H9 (cell line): Measurements from ENCODE around the gene TREML2. TPM values are rescaled to one million over a fixed set of nuclear protein-coding genes. Genes with fewer than 3 reads are reported as not detected.

Source experiments
- DNase-seq: peaks from one replicate; pipeline ENCODE4 v3.0.0-alpha.2; 2017
- H2AFZ ChIP-seq: one replicate; pipeline ENCODE4 v1.6.1; 2013; ENCODE audit warnings: mild to moderate bottlenecking, low read length, control low read depth, moderate library complexity
- H2AK5ac ChIP-seq: 2 replicates; pipeline ENCODE4 v1.6.1; 2013; ENCODE audit warnings: low read length, control low read depth, mixed read lengths; ENCODE audit not compliant: insufficient read length
- H2BK120ac ChIP-seq: one replicate; pipeline ENCODE4 v1.6.1; 2013; ENCODE audit warnings: low read depth, mild to moderate bottlenecking, low read length, control low read depth, inconsistent platforms; ENCODE audit not compliant: poor library complexity, severe bottlenecking
- H2BK12ac ChIP-seq: 2 replicates; pipeline ENCODE4 v1.6.1; 2013; ENCODE audit warnings: low read length, control low read depth, mixed read lengths, low read depth; ENCODE audit not compliant: insufficient read length
- H2BK15ac ChIP-seq: 2 replicates; pipeline ENCODE4 v1.6.1; 2013; ENCODE audit warnings: low read depth, low read length, control low read depth
- H2BK20ac ChIP-seq: one replicate; pipeline ENCODE4 v1.6.1; 2013; ENCODE audit warnings: low read depth, mild to moderate bottlenecking, low read length, control low read depth, inconsistent platforms; ENCODE audit not compliant: poor library complexity, severe bottlenecking
- H2BK5ac ChIP-seq: 2 replicates; pipeline ENCODE4 v1.6.1; 2013; ENCODE audit warnings: low read length, control low read depth, mixed read lengths; ENCODE audit not compliant: insufficient read length
- H3K14ac ChIP-seq: 2 replicates; pipeline ENCODE4 v1.6.1; 2013; ENCODE audit warnings: low read length, control low read depth; ENCODE audit not compliant: insufficient read depth
- H3K18ac ChIP-seq: 2 replicates; pipeline ENCODE4 v1.6.1; 2013; ENCODE audit warnings: low read depth, mild to moderate bottlenecking, mixed read lengths, low read length, control low read depth; ENCODE audit not compliant: insufficient read length
- H3K23ac ChIP-seq: 2 replicates; pipeline ENCODE4 v1.6.1; 2013; ENCODE audit warnings: low read length, control low read depth, mixed read lengths, low read depth; ENCODE audit not compliant: insufficient read length
- H3K23me2 ChIP-seq: 2 replicates; pipeline ENCODE4 v1.6.1; 2013; ENCODE audit warnings: low read depth, mild to moderate bottlenecking, mixed read lengths, low read length, control low read depth; ENCODE audit not compliant: insufficient read length, poor library complexity, severe bottlenecking
- H3K27ac ChIP-seq: 2 replicates; pipeline ENCODE4 v1.5.1; 2013; ENCODE audit warnings: low read length, control low read depth, mixed read lengths, low read depth; ENCODE audit not compliant: insufficient read length
- H3K27me3 ChIP-seq: 2 replicates; pipeline ENCODE4 v1.6.1; 2013; ENCODE audit warnings: low read length, control low read depth, inconsistent platforms; ENCODE audit not compliant: insufficient read depth
- H3K4ac ChIP-seq: 2 replicates; pipeline ENCODE4 v1.6.1; 2013; ENCODE audit warnings: low read depth, mild to moderate bottlenecking, control low read depth, inconsistent platforms, low read length, moderate library complexity
- H3K4me1 ChIP-seq: 2 replicates; pipeline ENCODE4 v1.6.1; 2013; ENCODE audit warnings: low read length, control low read depth, inconsistent platforms; ENCODE audit not compliant: insufficient read depth
- H3K4me2 ChIP-seq: 2 replicates; pipeline ENCODE4 v1.6.1; 2013; ENCODE audit warnings: low read length, control low read depth, mixed read lengths; ENCODE audit not compliant: insufficient read length, insufficient read depth
- H3K56ac ChIP-seq: 2 replicates; pipeline ENCODE4 v1.6.1; 2013; ENCODE audit warnings: low read depth, mild to moderate bottlenecking, mixed read lengths, low read length, control low read depth; ENCODE audit not compliant: insufficient read length
- H3K79me1 ChIP-seq: 2 replicates; pipeline ENCODE4 v1.6.1; 2013; ENCODE audit warnings: low read depth, mild to moderate bottlenecking, moderate library complexity, low read length, control low read depth, inconsistent platforms; ENCODE audit not compliant: insufficient read depth, poor library complexity, severe bottlenecking
- H3K79me2 ChIP-seq: 2 replicates; pipeline ENCODE4 v1.6.1; 2013; ENCODE audit warnings: low read length, control low read depth, inconsistent platforms; ENCODE audit not compliant: insufficient read depth
- H3K9ac ChIP-seq: 2 replicates; pipeline ENCODE4 v1.6.1; 2013; ENCODE audit warnings: low read length, control low read depth, mixed read lengths; ENCODE audit not compliant: insufficient read length; ENCODE audit errors: extremely low read depth
- H3K9me3 ChIP-seq: one replicate; pipeline ENCODE4 v1.6.1; 2013; ENCODE audit warnings: low read depth, low read length, inconsistent platforms; ENCODE audit not compliant: control insufficient read depth
- H3T11ph ChIP-seq: one replicate; pipeline ENCODE4 v1.6.1; 2013; ENCODE audit warnings: mild to moderate bottlenecking, low read length, control low read depth, inconsistent platforms
- H4K20me1 ChIP-seq: one replicate; pipeline ENCODE4 v1.6.1; 2013; ENCODE audit not compliant: control insufficient read depth, insufficient read length, insufficient read depth
- H4K5ac ChIP-seq: 2 replicates; pipeline ENCODE4 v1.6.1; 2013; ENCODE audit warnings: low read depth, mild to moderate bottlenecking, mixed read lengths, low read length, control low read depth; ENCODE audit not compliant: insufficient read length
- H4K8ac ChIP-seq: replicated peaks from 2 replicates; pipeline ENCODE4 v1.6.1; 2013; ENCODE audit warnings: low read length, control low read depth, mixed read lengths, low read depth; ENCODE audit not compliant: insufficient read length
- H4K91ac ChIP-seq: 2 replicates; pipeline ENCODE4 v1.6.1; 2013; ENCODE audit warnings: low read depth, mild to moderate bottlenecking, moderate library complexity, mixed read lengths, low read length, control low read depth; ENCODE audit not compliant: insufficient read length
- H3K27ac Mint-ChIP-seq, 3 experiments: 2 replicates in 2 of 3; 3 replicates in 1 of 3; pipeline ENCODE4 v1.8.0; 2020 to 2021; ENCODE audit warnings: mixed read lengths in 3 of 3, mild to moderate bottlenecking in 1 of 3, moderate library complexity in 1 of 3
- H3K27me3 Mint-ChIP-seq: 2 replicates; pipeline ENCODE4 v1.8.0; 2021; ENCODE audit warnings: low read depth, mild to moderate bottlenecking, moderate library complexity, mixed read lengths
- H3K36me3 Mint-ChIP-seq, 3 experiments: 2 replicates in 2 of 3; 3 replicates in 1 of 3; pipeline ENCODE4 v1.8.0; 2020 to 2021; ENCODE audit warnings: low read depth in 3 of 3, mixed read lengths in 3 of 3; ENCODE audit not compliant: insufficient read depth in 1 of 3
- H3K4me1 Mint-ChIP-seq, 2 experiments: 2 replicates each; pipeline ENCODE4 v1.8.0; 2020; ENCODE audit warnings: mixed read lengths in 2 of 2
- H3K4me3 Mint-ChIP-seq, 2 experiments: 2 replicates in 1 of 2; 3 replicates in 1 of 2; pipeline ENCODE4 v1.8.0; 2020 to 2021; ENCODE audit warnings: mild to moderate bottlenecking in 2 of 2, mixed read lengths in 2 of 2, moderate library complexity in 1 of 2
- H3K9me3 Mint-ChIP-seq, 2 experiments: 2 replicates in 1 of 2; 3 replicates in 1 of 2; pipeline ENCODE4 v1.8.0; 2020; ENCODE audit warnings: mild to moderate bottlenecking in 2 of 2, mixed read lengths in 2 of 2, moderate library complexity in 1 of 2
- CTCF ChIP-seq: fragments of 200-600 bp; sonication (generic); conservative IDR thresholded peaks from 3 replicates; pipeline ENCODE4 v1.8.0; 2021; ENCODE audit warnings: antibody characterized with exemption, mild to moderate bottlenecking
- WGBS: extraction: QIAGEN DNeasy Blood & Tissue Kit; methylation state at CpG from one replicate; pipeline ENCODE4 v1.1.7; 2013; ENCODE audit warnings: missing lambda C conversion rate, low lambda C conversion rate, mixed read lengths; ENCODE audit not compliant: insufficient read length; ENCODE audit errors: extremely low coverage; 5-methylcytosine and 5-hydroxymethylcytosine counted together
- total RNA-seq: library from RNA; stranded (reverse); gene quantifications from 2 replicates; pipeline ENCODE4 v1.2.1, GENCODE V29; 2021

The TREML2 gene
- total RNA-seq, 1 experiment from 2014 or later: 0.07 TPM

DNA sequence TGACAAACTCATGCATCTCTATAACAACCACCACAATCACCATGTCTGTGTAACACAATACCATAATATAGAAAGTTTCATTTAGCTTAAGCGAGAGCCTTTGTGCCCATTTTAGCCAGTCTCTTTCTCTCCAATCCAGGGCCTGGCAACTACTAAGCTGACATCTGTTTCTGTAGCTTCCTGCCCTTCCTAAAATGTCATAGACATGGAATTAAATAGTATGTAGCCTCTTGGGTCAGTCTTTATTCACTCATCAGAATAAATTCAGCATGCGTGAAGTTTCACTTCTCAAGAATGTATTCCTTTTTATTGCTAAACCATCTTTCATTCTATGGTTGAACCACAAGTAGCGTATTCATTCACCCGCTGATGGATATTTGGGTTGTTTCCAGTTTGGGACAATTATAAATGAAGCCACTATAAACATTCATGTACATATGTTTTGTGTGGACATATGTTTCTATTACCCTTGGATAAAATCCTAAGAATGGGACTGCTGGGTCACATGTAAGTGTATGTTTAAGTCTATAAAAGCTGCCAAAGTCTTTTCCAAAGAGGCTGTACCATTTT, 36.3 kb downstream of the TREML2 start:
- no peak overlapping the region for H2BK15ac ChIP-seq
- H3K27ac ChIP-seq: no peak overlapping the region
- H3T11ph ChIP-seq: no peak overlapping the region
- TF ChIP-seq CTCF: no peak
- H3K36me3 Mint-ChIP-seq: no peaks in the 10 kb centered on the region
- H3K56ac ChIP-seq: no peak overlapping the region
- H3K27me3 ChIP-seq: no peaks in the 10 kb centered on the region; the same call in 1 of the 2 replicates
- no peaks in the 10 kb centered on the region; a peak in 1 of 5 replicates for H3K9me3 Mint-ChIP-seq
- no peak for DNase-seq
- H4K5ac ChIP-seq: no peak overlapping the region
- peaks cover 5 to 11% of the 10 kb centered on the region in 2 experiments; a peak in 3 of 4 replicates for H3K4me1 Mint-ChIP-seq
- H3K79me1 ChIP-seq: no peaks in the 10 kb centered on the region
- H2AFZ ChIP-seq: no peak overlapping the region
- H4K91ac ChIP-seq: no peak overlapping the region
- H3K27ac Mint-ChIP-seq: no peak overlapping the region
- H3K4me3 Mint-ChIP-seq: no peak overlapping the region
- H4K20me1 ChIP-seq: no peaks in the 10 kb centered on the region
- no peaks in the 10 kb centered on the region for H3K9me3 ChIP-seq
- no peak overlapping the region for H3K4ac ChIP-seq
- H2BK120ac ChIP-seq: no peak overlapping the region
- H2AK5ac ChIP-seq: no peak overlapping the region
- H3K23me2 ChIP-seq: no peaks in the 10 kb centered on the region
- H3K4me2 ChIP-seq: no peak overlapping the region
- WGBS: no CpG with 5 or more reads among the region's 4 CpGs
- H4K8ac ChIP-seq: no peak overlapping the region
- no peak overlapping the region for H3K18ac ChIP-seq
- no peak overlapping the region for H3K14ac ChIP-seq
- no peak overlapping the region for H3K23ac ChIP-seq
- H2BK20ac ChIP-seq: no peak overlapping the region
- no peak overlapping the region for H2BK12ac ChIP-seq
- no peaks in the 10 kb centered on the region for H3K4me1 ChIP-seq
- H3K9ac ChIP-seq: no peak overlapping the region
- H2BK5ac ChIP-seq: no peak overlapping the region
- H3K79me2 ChIP-seq: no peaks in the 10 kb centered on the region
- peaks cover 2% of the 10 kb centered on the region; the same call in 1 of the 2 replicates for H3K27me3 Mint-ChIP-seq
